Measurements from ENCODE around the gene ALG6.
"Not testable (repeated sequence)": the region's sequence is repeated elsewhere in the genome, so short reads cannot be mapped to it uniquely, and the experiment has no call there.

The ALG6 gene

GRCh38 chr1:63418101-63418500, 50.7 kb downstream of the ALG6 start:
- no peak for DNase-seq

GRCh38 chr1:63420746-63421145, 53.3 kb downstream of the ALG6 start:
- DNase-seq: not testable (repeated sequence)

- DNase-seq: no peak
Measured at GRCh38 chr1:63423649-63424048, 56.2 kb downstream of the ALG6 start.

GRCh38 chr1:63428815-63429214, 61.4 kb downstream of the ALG6 start:
- DNase-seq: no peak

- no peak for DNase-seq
Measured at GRCh38 chr1:63429281-63429680, 61.9 kb downstream of the ALG6 start.

- no peak for DNase-seq
Measured at GRCh38 chr1:63435161-63435560, 67.7 kb downstream of the ALG6 start.

GRCh38 chr1:63442141-63442475, 74.7 kb downstream of the ALG6 start:
- DNase-seq: no peak

- no peak for DNase-seq
Measured at GRCh38 chr1:63448731-63449246, 81.4 kb downstream of the ALG6 start.

- DNase-seq: no peak
Measured at GRCh38 chr1:63450416-63450815, 83.0 kb downstream of the ALG6 start.

- DNase-seq: no peak
Measured at GRCh38 chr1:63453232-63453631, 85.8 kb downstream of the ALG6 start.

- no peak for DNase-seq
Measured at GRCh38 chr1:63454269-63454668, 86.8 kb downstream of the ALG6 start.

GRCh38 chr1:63458750-63459149, 91.3 kb downstream of the ALG6 start:
- DNase-seq: no peak

GRCh38 chr1:63461661-63462230, 94.3 kb downstream of the ALG6 start:
- no peak for DNase-seq

GRCh38 chr1:63463248-63463647, 95.8 kb downstream of the ALG6 start:
- no peak for DNase-seq

- no peak for DNase-seq
Measured at GRCh38 chr1:63466181-63466580, 98.8 kb downstream of the ALG6 start.

- DNase-seq: no peak
Measured at GRCh38 chr1:63466759-63467158, 99.3 kb downstream of the ALG6 start.

- not testable (repeated sequence) for DNase-seq
Measured at GRCh38 chr1:63468683-63469082, 101.3 kb downstream of the ALG6 start.

- no peak for DNase-seq
Measured at GRCh38 chr1:63475761-63476160, 108.3 kb downstream of the ALG6 start.

GRCh38 chr1:63480057-63480456, 112.6 kb downstream of the ALG6 start:
- no peak for DNase-seq

- no peak for DNase-seq
Measured at GRCh38 chr1:63486629-63487028, 119.2 kb downstream of the ALG6 start.

GRCh38 chr1:63487336-63488065, 120.1 kb downstream of the ALG6 start:
- DNase-seq: no peak

Measured in GDM1 (cell line).